Coronary artery (tissue), 2 donors: ENCODE results near the gene CCK.
"Not testable (repeated sequence)": the region's sequence is repeated elsewhere in the genome, so short reads cannot be mapped to it uniquely, and the experiment has no call there.

Source experiments
- DNase-seq: peaks from one replicate; pipeline ENCODE4 v3.0.0-alpha.2; 2017; ENCODE audit warnings: low spot score
- H3K27ac ChIP-seq, 2 donors: fragments of 200-600 bp; sonication (generic); one replicate each; pipeline ENCODE4 v1.5.1; 2016 to 2019
- H3K4me3 ChIP-seq: fragments of 200-600 bp; sonication (generic); 2 replicates; pipeline ENCODE4 v1.5.1; 2016; ENCODE audit warnings: mild to moderate bottlenecking, moderate library complexity
- CTCF ChIP-seq: fragments of 200-600 bp; sonication (generic); IDR thresholded peaks from one replicate; pipeline ENCODE4 v1.5.1; 2019; ENCODE audit warnings: antibody characterized with exemption

CCK gene

GRCh38 chr3:42300778-42301177, 34.8 kb upstream of the CCK start:
- TF ChIP-seq CTCF: no peak
- Histone ChIP-seq H3K27ac (no peak overlapping the region), H3K4me3 (no peak overlapping the region)
- no peak for DNase-seq

GRCh38 chr3:42300013-42300412, 34.0 kb upstream of the CCK start:
- DNase-seq: no peak

GRCh38 chr3:42298259-42298658, 32.3 kb upstream of the CCK start:
- DNase-seq: no peak
- no peak for TF ChIP-seq CTCF
- Histone ChIP-seq H3K27ac (no peak overlapping the region), H3K4me3 (no peak overlapping the region)

More at GRCh38 chr3:42300013-42300412, 34.0 kb upstream of the CCK start:
- Histone ChIP-seq H3K4me3 (no peak overlapping the region), H3K27ac (no peak overlapping the region)
- TF ChIP-seq CTCF: no peak

GRCh38 chr3:42292009-42292408, 26.0 kb upstream of the CCK start:
- no peak overlapping the region for H3K4me3 ChIP-seq
- no peak overlapping the region for H3K27ac ChIP-seq
- TF ChIP-seq CTCF: no peak
- DNase-seq: no peak

GRCh38 chr3:42290966-42291714, 25.2 kb upstream of the CCK start:
- Histone ChIP-seq H3K27ac (no peak overlapping the region), H3K4me3 (no peak overlapping the region)
- TF ChIP-seq CTCF: no peak
- DNase-seq: no peak

GRCh38 chr3:42289026-42289425, 23.0 kb upstream of the CCK start:
- no peak for DNase-seq
- Histone ChIP-seq H3K4me3 (no peak overlapping the region), H3K27ac (no peak overlapping the region)
- TF ChIP-seq CTCF: no peak

- DNase-seq: no peak
- H3K27ac ChIP-seq: no peak overlapping the region
These were observed 22.4 kb upstream of the CCK start for GRCh38 chr3:42288385-42288784.

GRCh38 chr3:42287423-42287822, 21.4 kb upstream of the CCK start:
- DNase-seq, H3K4me3 ChIP-seq: not testable (repeated sequence)

More at GRCh38 chr3:42288385-42288784, 22.4 kb upstream of the CCK start:
- no peak overlapping the region for H3K4me3 ChIP-seq
- TF ChIP-seq CTCF: no peak

More at GRCh38 chr3:42287423-42287822, 21.4 kb upstream of the CCK start:
- H3K27ac ChIP-seq: not testable (repeated sequence)
